ENCODE results near the gene BPIFB3.

Gene BPIFB3

DNA sequence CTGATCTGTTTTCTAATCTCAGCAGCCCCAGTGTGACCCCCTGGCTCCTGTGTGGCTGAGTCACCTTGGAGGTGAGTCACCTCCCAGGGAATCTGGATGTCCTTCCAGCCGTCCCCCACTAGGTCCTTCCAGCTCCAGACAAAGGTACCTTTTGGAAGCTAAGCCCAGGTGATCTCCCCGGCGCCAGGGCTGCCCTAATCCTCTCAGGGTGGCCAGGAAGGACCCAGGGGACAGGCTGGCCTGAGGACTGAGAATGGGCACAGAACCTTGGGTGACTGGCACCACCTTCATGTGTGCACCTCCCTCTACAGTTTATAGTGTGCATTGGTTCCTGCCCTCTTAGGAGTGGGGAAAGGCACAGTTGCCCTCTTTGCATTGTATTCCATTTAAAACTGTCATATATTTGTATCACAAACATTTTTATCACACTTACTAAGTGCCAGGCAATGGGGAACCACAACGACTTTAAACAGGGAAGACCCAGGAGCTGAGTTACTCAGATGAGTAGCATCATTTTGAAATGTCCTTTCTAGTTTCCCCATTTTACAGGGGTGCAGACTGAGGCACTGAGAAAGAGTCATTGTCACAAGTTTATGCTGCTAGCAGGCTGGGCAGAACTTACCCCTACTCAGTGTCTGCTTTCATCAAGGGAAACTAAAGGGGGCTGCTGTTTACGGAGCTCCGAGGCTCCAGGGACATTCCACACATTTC lies 23.1 kb downstream of the BPIFB3 start:
- intact Hi-C loops (cut with DNase I), result no loop called here
- peak in 10 of 42 donors; percentile 24 to 69 (median 40) for DNase-seq

DNA sequence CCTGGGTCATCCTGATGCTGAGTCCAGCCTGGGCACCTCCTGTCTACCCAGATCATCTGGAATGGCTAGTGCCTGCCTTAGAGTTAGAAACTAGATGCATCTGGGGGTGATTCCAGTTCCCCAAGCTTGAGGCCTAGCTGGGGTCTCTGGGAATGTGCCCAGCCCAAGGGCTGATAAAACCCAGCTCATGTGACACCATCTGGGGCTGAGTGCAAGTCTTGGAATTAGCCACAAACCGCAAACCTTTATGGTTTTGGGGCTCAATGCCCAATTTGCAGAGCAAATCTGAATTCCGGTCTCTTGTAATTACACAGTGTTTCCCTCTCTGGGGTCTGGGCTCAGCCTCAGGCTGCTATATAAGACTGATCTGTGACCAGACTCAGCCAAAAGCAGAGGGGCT lies 25.6 kb downstream of the BPIFB3 start, which contains the start of gene BPIFB4:
TSS of gene BPIFB4 (plus strand) at position 385 of the 400 bp plus-strand sequence. CDS start 1,884 bp downstream, outside the sequence.
- no peak for DNase-seq
- intact Hi-C loops (cut with DNase I), result no loop called here

DNA sequence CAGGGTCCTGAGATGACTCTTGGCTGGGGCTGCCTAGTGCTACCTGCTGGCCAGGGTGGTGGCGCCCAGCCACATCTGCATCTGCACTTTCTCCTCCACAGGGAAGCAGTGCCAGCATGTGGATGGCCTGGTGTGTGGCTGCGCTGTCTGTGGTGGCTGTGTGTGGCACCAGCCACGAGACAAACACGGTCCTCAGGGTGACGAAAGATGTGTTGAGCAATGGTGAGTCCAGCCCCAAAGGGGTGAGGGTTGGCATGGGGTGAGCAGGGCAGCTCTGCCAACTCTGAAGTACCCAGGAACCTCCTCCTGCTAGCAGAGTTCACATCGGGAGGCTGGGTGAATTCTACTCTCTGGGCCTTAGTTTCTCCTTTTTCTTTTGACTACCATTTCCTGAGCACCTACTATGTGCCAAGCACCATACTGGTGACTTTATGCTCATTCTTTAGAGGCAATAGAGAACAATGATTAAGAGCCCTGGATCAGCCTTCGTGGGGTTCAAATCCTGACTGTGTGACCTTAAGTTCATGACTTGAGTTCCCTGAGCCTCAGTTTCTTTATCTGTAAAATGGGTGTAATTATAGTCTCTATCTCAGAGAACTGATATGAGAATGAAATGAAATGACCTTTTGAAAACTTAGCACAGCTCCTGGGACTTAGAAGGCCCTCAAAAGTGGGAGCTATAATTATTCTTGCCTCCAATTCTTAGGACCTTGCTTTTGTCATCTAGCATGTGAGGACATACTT lies 27.9 kb downstream of the BPIFB3 start:
- no peak for DNase-seq
- intact Hi-C loops (cut with DNase I), result no loop called here

DNA sequence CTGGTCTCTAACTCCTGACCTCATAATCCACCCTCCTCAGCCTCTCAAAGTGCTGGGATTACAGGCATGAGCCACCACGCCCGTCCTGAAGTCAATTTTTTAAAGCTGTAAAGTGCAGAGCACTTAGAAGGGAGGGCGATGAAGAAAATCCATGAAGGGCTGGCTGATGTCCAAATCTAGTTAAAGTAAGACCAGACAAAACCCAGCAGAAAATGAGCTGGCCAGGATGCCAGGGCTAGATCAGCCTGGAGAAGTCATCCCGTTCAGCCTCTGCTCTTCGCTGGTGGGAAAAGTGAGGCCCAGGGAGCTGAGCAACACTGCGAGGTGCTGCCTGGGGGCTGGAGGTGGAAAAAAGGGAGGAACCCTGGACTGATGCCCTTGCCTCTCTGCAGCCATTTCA lies 28.8 kb downstream of the BPIFB3 start:
- intact Hi-C loops (cut with DNase I), result no loop called here

DNA sequence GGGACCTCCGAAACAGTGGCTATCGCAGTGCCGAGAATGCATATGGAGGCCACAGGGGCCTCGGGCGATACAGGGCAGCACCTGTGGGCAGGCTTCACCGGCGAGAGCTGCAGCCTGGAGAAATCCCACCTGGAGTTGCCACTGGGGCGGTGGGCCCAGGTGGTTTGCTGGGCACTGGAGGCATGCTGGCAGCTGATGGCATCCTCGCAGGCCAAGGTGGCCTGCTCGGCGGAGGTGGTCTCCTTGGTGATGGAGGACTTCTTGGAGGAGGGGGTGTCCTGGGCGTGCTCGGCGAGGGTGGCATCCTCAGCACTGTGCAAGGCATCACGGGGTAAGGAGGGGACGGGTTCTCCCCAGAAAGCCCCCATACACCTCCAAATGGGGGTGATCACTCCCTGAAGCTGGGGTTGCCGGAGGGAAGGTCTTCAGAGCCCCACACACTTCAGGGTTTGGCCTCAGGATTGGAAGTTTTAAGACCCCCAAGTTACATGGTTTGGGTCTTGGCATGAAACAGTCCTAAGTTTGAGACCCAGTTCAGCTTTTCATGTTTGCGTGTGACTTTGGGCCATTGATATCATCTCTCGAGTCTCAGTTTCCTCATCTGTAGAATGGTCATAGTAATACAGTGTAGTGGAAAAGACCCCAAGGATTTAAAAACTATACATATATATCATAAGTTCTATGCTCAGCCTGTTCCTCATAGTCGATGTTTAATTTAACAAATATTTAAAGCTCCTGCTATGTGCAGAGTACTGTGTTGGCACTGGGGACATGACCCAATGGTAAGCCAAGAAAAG lies 30.0 kb downstream of the BPIFB3 start:
- no peak for DNase-seq
- intact Hi-C loops (cut with DNase I), result no loop called here

More for the DNA sequence above, 28.8 kb downstream of the BPIFB3 start:
- DNase-seq, result no peak

DNA sequence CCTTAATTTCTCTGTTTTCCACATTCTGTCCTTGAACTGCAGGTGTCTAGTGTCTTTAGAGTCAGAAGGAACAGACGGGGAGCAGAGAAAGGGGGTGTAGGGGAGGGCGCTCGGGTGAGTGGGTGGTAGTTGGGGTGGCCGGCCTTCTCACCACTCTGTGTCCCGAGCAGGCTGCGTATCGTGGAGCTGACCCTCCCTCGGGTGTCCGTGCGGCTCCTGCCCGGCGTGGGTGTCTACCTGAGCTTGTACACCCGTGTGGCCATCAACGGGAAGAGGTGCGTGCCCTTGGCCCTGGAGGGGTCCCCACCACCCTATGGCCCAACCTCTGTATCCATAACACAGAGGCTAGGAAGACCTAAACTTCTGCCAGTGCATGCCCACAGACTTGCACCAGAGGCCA lies 31.0 kb downstream of the BPIFB3 start:
- no peak for DNase-seq
- intact Hi-C loops (cut with DNase I), result no loop called here

DNA sequence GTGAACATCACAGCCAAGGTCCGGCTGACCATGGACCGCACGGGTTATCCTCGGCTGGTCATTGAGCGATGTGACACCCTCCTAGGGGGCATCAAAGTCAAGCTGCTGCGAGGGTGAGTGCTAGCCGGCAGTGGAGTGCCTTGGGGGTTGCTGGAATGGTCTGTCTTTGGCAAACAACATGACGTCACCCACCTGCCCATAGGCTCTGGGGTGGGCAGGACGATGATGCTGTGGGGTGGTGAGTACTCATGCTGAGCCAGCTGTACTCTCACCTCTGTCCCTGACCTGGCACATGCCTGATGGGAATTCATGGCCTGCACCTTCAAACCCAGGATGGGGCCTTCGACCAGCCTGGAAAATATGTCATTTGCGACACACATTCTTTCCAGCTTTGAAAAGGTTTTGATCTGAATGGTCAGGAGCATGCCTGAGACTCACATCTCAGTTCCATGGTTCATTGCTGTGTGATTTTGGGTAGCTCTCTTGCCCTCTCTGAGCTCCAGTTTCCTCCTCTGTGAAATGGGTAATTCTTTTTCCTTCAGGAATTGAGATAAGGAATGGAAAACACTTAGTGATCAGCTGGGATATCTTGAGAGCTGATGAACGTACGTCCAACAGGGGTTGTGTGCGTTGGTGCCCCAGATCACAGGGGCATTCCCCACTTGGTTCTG lies 32.5 kb downstream of the BPIFB3 start:
- no peak for DNase-seq
- intact Hi-C loops (cut with DNase I), result no loop called here

DNA sequence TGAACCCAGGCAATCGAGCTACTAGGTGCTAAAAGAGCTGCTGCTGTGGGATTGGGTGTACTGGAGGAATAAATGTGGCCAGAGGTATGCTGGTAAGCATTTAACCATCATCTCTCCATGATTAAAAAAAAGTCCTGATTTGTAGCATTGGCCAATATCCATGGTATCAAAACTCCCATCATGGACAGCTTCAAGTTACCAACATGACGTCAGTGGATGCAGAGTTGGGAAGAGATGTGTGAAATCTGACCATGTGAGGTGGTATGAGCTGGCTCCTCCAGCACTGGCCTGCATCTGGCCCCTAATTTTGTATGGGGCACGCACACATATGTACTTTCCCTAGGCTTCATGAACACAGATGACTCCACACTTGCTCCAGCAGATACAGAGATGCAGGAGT lies 37.4 kb downstream of the BPIFB3 start:
- intact Hi-C loops (cut with DNase I), result loop anchor here (10.0 kb wide), 1 partner anchor 204 kb away; no protein-coding TSS in a partner anchor
- no peak for DNase-seq

DNA sequence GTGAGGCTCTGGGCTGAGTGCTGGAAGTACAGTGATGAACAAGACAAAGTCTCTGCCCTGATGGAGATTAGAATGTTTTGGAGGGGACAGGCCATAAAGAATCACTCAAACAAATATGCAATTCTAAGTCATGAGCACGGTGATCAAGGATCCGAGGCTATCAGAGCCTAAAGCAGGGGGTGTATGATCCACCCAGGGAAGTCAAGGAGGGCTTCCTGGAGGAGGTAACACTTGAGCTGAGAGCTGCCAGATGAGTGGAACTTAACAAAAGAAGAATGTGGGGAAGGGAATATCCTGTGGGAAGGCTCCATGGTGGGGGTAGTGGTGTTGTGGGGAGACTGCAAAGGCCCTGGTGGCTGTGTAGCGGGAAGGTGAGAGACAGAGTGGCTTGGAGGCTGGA lies 38.0 kb downstream of the BPIFB3 start:
- no peak for DNase-seq
- intact Hi-C loops (cut with DNase I), result loop anchor here (10.0 kb wide), 1 partner anchor 203 kb away; no protein-coding TSS in a partner anchor

DNA sequence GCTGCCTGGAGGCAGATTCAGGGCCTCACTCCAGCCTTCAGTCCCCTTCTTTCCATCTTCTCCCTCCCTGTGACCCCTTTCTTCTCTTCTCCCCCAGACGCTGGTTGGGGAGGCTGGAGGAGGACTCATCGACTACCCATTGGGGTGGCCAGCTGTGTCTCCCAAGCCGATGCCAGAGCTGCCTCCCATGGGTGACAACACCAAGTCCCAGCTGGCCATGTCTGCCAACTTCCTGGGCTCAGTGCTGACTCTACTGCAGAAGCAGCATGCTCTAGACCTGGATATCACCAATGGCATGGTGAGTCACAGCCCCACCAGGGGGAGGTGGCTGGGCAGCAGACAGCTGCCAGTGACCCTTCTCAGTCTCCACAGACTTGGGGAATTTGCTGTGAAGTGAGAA lies 38.7 kb downstream of the BPIFB3 start:
- intact Hi-C loops (cut with DNase I), result loop anchor here (10.0 kb wide), 1 partner anchor 202 kb away; no protein-coding TSS in a partner anchor

DNA sequence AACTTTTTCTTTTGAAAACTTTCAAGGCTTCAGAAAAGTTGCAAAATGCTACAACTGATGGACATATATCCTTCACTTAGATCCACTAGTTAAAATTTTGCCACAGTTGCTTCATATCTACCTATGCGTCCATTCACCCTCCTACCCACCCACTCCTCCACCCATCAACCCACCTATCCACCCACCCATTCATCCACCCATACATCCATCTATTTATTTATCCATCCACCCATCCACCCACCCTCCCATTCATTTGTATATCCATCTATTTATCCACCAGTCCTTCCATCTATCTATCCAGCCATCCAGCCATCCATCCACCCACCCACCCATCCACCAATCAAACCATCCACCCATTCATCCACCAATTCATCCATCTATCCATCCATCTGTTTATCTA lies 39.4 kb downstream of the BPIFB3 start:
- DNase-seq, result no peak
- intact Hi-C loops (cut with DNase I), result loop anchor here (10.0 kb wide), 1 partner anchor 202 kb away; no protein-coding TSS in a partner anchor

More for the DNA sequence above, 38.7 kb downstream of the BPIFB3 start:
- no peak for DNase-seq

DNA sequence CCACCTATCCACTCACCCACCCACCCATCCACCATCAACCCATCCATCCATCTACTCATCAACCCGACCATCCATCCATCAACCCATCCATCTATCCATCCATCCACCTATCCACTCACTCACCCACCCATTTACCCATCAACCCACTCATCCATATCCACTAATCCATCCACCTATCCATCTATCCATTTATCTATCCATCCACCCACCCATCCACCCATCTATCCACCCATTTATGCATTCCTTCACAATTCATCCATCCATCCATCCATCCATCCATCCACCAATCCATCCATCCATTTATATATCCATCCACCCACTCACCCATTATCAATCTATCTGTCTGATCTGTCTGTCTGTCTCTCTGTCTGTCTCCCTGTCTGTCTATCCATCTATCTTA lies 39.9 kb downstream of the BPIFB3 start:
- DNase-seq, result no peak
- intact Hi-C loops (cut with DNase I), result loop anchor here (10.0 kb wide), 1 partner anchor 201 kb away; no protein-coding TSS in a partner anchor

DNA sequence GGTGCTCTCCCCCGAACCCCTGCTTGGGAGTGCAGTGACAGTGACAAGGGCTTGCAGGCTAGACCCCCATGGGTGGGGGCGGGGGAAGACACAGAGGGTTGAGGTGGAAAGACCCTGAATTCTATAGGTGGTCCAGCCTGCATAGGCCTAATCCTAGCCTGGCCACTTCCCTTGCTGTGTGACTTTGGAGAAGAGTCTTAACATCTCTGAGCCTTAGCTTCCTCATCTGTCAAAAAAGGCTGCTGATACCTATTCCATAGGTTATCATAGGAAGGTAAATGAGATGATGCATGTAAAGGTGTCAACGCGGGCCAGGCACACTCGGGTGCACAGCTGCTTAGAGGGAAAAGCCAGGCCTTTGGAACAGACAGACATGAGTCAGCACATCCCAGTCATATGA lies 41.5 kb downstream of the BPIFB3 start:
- intact Hi-C loops (cut with DNase I), result loop anchor here (10.0 kb wide), 1 partner anchor 200 kb away; no protein-coding TSS in a partner anchor
- DNase-seq, result no peak

DNA sequence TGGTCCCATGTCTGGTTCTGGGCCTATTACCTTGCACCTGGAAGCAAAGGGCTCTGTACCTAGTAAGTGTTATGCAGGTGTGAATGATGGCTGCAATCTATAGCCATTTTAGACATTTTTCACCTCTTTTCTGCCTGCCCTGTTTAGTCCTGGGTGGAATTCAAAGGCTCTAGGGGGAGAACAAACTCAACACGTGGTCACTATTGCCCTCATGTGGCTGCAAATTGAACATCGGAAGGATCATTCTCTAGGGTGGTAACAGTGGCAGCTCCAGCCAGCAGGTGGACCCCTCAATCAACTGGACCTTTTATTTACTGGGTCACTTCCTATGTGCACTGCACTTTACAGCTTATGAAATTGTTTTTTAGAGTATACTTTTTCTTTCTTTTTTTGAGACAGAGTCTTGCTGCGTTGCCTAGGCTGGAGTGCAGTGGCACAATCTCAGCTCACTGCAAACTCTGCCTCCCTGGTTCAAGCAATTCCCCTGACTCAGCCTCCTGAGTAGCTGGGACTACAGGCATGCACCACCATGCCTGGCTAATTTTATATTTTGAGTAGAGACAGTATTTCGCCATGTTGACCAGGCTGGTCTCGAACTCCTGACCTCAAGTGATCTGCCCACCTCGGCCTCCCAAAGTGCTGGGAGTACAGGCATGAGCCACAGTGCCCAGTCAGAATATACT lies 42.3 kb downstream of the BPIFB3 start:
- intact Hi-C loops (cut with DNase I), result loop anchor here (2.0 to 10.0 kb wide), 2 partner anchors 193 to 199 kb away; no protein-coding TSS in a partner anchor
- DNase-seq, result peak; percentile 24 to 88 (median 72)

DNA sequence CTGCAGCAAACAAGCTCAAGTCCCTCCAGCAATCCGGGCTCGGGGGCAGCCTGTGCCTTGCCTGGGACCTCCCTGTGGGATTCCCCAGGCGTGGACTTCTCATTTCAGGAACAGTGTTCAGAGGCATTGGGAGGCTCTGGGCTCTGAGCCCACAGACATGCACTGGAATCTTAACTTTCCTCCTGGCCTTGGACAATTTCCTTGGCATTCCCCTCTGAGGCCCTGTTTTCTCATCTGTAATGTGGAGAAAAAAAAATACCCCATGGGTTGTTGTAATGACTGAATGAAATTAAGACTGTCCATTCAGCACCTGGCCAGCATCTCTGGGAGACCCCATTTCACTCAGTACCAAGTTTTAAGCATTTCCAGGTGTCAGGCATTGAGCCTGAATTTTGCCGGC lies 43.3 kb downstream of the BPIFB3 start:
- peak in 2 of 42 donors; percentile 9 to 15 for DNase-seq
- intact Hi-C loops (cut with DNase I), result loop anchor here (2.0 to 10.0 kb wide), 2 partner anchors 194 to 198 kb away; no protein-coding TSS in a partner anchor

DNA sequence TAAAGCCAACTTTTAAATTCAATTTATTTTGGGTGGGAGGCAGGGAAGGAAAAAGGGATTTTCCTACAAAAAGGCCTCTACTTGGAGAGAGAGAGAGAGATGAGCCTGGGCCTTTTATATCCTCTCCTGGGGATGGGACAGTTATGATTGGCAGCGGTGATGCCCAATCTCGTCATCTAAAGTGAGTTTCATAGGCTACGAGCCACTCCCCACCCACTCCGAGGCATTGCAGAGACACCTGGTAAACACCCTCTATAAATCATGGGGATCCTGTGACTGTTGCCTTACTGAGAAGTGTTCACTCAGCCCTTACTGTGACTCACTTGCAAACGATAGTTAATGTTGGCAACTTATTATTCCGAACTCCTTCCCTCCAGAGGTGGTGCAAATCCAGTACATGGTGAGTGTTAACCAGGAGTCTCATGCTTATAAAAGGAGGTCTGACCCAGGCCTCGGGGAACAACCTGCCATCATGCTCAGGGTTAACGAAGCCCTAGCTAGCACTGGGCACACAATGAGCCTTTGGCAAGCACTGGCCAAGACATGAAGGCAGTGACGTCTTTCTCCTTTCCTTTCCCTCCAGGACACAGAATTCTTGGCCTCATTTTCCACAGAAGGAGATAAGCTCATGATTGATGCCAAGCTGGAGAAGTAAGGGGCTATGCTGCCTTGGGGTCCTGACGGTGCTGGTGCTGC lies 46.3 kb downstream of the BPIFB3 start:
- intact Hi-C loops (cut with DNase I), result loop anchor here (10.0 kb wide), 1 partner anchor 195 kb away; no protein-coding TSS in a partner anchor
- peak in 3 of 42 donors; percentile 23 to 26 (median 25) for DNase-seq

DNA sequence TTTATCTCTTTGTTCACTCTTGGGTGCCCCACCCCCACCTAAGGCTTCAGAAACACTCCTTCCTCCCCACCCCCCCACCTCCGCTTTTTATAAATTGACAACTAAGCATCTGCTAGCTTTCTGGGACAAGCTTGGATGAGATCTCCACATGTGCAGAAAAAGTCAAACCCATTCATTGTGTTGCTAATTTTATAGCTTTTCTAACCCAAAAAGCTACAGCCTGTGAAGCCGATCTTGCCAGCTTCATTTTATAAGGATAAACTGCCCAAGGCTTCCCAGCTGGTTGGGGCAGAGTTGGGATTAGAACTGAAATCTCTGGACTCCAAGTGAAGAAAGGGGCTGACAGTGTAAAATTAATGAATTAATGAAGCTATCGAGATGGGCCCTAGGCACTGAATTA lies 49.9 kb downstream of the BPIFB3 start:
- no peak for DNase-seq
- intact Hi-C loops (cut with DNase I), result no loop called here

All from head of caudate nucleus (tissue), 42 donors.